Measurements from ENCODE around the gene KEL.

DNA sequence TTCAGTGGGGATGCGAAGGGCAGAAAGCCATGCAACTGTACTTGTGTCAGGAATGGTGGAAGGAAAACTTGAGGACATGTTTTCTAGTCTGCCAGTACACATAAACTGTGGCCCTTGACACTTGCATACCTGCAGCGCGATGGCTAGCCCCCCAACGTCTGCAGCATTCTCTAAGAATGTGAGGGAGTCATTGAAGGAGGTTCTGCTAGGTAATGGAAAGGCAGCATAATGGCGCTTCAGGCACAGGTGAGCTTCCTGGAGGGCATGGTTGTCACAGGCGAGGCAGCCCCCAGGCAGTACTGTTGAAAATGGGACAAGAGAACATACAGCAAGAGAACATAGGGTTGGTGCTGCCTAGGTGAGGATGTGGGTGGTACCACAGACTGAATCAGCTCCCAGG, 19.4 kb downstream of the KEL start:
- TF ChIP-seq, protein P1, sequence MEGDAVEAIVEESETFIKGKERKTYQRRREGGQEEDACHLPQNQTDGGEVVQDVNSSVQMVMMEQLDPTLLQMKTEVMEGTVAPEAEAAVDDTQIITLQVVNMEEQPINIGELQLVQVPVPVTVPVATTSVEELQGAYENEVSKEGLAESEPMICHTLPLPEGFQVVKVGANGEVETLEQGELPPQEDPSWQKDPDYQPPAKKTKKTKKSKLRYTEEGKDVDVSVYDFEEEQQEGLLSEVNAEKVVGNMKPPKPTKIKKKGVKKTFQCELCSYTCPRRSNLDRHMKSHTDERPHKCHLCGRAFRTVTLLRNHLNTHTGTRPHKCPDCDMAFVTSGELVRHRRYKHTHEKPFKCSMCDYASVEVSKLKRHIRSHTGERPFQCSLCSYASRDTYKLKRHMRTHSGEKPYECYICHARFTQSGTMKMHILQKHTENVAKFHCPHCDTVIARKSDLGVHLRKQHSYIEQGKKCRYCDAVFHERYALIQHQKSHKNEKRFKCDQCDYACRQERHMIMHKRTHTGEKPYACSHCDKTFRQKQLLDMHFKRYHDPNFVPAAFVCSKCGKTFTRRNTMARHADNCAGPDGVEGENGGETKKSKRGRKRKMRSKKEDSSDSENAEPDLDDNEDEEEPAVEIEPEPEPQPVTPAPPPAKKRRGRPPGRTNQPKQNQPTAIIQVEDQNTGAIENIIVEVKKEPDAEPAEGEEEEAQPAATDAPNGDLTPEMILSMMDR (IDR thresholded peaks at IDR 0.05), result no peak
- no peak for TF ChIP-seq POLR2AphosphoS5 (IDR thresholded peaks at IDR 0.05)
- TF ChIP-seq POLR2A (IDR thresholded peaks at IDR 0.05), result no peak
- no peak for TF ChIP-seq EP300 (IDR thresholded peaks at IDR 0.05)

Data from upper lobe of left lung (tissue), 4 donors.